GM21619 (cell line): ENCODE measurements around the gene SLC12A8.
"Not testable (repeated sequence)": the region's sequence is repeated elsewhere in the genome, so short reads cannot be mapped to it uniquely, and the experiment has no call there.

Experiments used
- ATAC-seq: cut with Tn5 transposase; IDR thresholded peaks from one replicate; pipeline ENCODE4 v1.9.1; 2021; ENCODE audit not compliant: unreplicated experiment

SLC12A8 gene

GRCh38 chr3:125116311-125117080, 96.1 kb downstream of the SLC12A8 start:
- no peak for ATAC-seq

- no peak for ATAC-seq
Measured at GRCh38 chr3:125115640-125116039, 96.9 kb downstream of the SLC12A8 start.

- no peak for ATAC-seq
Measured at GRCh38 chr3:125112981-125113380, 99.6 kb downstream of the SLC12A8 start.

GRCh38 chr3:125110876-125111480, 101.6 kb downstream of the SLC12A8 start:
- no peak for ATAC-seq

- no peak for ATAC-seq
Measured at GRCh38 chr3:125110016-125110875, 102.3 kb downstream of the SLC12A8 start.

GRCh38 chr3:125109536-125109925, 103.0 kb downstream of the SLC12A8 start:
- ATAC-seq, result no peak

- no peak for ATAC-seq
Measured at GRCh38 chr3:125108833-125109535, 103.6 kb downstream of the SLC12A8 start.

GRCh38 chr3:125107861-125108567, 104.5 kb downstream of the SLC12A8 start:
- ATAC-seq, result peak; percentile 46

GRCh38 chr3:125107363-125107762, 105.2 kb downstream of the SLC12A8 start:
- ATAC-seq, result peak; percentile 3

GRCh38 chr3:125105116-125105515, 107.4 kb downstream of the SLC12A8 start:
- ATAC-seq, result no peak

- no peak for ATAC-seq
Measured at GRCh38 chr3:125104639-125105038, 107.9 kb downstream of the SLC12A8 start.

- no peak for ATAC-seq
Measured at GRCh38 chr3:125103406-125103805, 109.1 kb downstream of the SLC12A8 start.

GRCh38 chr3:125102470-125102869, 110.1 kb downstream of the SLC12A8 start:
- ATAC-seq, result no peak

GRCh38 chr3:125098611-125099291, 113.8 kb downstream of the SLC12A8 start:
- ATAC-seq, result no peak

- ATAC-seq, result no peak
Measured at GRCh38 chr3:125090649-125091048, 121.9 kb downstream of the SLC12A8 start.

- ATAC-seq, result no peak
Measured at GRCh38 chr3:125087768-125088391, 124.7 kb downstream of the SLC12A8 start.

- no peak for ATAC-seq
Measured at GRCh38 chr3:125085166-125085565, 127.4 kb downstream of the SLC12A8 start.

GRCh38 chr3:125083776-125084175, 128.8 kb downstream of the SLC12A8 start:
- no peak for ATAC-seq

- ATAC-seq, result not testable (repeated sequence)
Measured at GRCh38 chr3:125082339-125082738, 130.2 kb downstream of the SLC12A8 start.
